PFSK-1 (cell line): ENCODE results near the gene RNPEPL1.

Experiments
- FOXP2 ChIP-seq: optimal IDR thresholded peaks from 2 replicates; pipeline ENCODE3; 2011; ENCODE audit warnings: borderline replicate concordance, control low read depth, inconsistent platforms; ENCODE audit not compliant: insufficient read depth; ENCODE audit errors: extremely low read length, extremely low read depth
- POLR2AphosphoS5 ChIP-seq: IDR thresholded peaks from 2 replicates; pipeline ENCODE4 v1.6.1; 2012; ENCODE audit warnings: low read depth, mild to moderate bottlenecking, control low read depth, low read length, moderate library complexity
- REST ChIP-seq, 2 experiments: IDR thresholded peaks; 2 replicates each; pipeline versions ENCODE4 v1.6.1 to v1.8.0; 2011 to 2012; ENCODE audit warnings: low read depth in 2 of 2, low read length in 2 of 2, control low read depth in 1 of 2, inconsistent platforms in 1 of 2, mild to moderate bottlenecking in 1 of 2, moderate library complexity in 1 of 2; ENCODE audit not compliant: insufficient read depth in 1 of 2
- SIN3A ChIP-seq: IDR thresholded peaks from 2 replicates; pipeline ENCODE4 v1.6.1; 2012; ENCODE audit warnings: mild to moderate bottlenecking, low read length, moderate library complexity, borderline replicate concordance; ENCODE audit not compliant: insufficient read depth
- TAF1 ChIP-seq: IDR thresholded peaks from 2 replicates; pipeline ENCODE4 v1.6.1; 2012; ENCODE audit warnings: low read length, control low read depth, borderline replicate concordance; ENCODE audit not compliant: insufficient read depth

Gene RNPEPL1

DNA sequence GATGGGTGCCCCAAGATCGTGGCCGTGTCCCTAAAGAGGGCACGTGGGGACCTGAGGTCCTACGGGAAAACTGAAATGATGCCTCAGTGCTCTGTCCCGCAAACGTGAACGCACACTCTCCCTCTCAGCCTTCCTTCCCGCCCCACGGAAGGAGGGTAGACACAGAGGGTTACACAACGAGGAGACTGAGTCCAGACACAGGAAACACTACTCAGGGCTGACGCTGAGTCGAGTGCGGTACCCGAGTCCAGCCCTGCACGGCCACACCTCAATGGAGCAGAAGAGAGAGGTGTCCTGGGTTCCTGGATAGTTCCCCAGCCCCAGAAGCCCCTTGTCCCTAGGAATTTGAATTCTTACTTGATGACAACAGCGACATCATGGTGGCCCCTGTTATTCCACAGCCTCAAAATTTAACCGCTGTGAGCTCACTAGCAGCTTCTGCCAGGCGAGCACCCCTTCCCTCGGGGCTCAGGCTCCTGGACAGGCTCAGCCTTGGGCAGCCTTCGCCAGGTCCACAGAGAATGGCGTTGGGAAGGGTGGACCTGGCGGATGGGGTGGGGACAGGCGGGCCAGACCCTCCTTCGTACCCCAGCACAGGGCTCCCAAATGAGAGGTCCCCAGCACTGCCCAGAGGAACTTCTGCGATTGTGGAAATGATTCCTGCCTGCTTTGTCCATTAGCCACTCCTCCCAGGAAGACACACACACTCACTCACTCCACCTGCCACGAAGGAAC is 980 bp upstream of the RNPEPL1 start:
- TF ChIP-seq SIN3A (no peak), REST (IDR thresholded peaks at IDR 0.05; ENCODE audit: insufficient read depth in 1 of 2, low read depth in 2 of 2, low read length in 2 of 2) (no peak), POLR2AphosphoS5 (no peak), TAF1 (no peak), FOXP2 (no peak)

DNA sequence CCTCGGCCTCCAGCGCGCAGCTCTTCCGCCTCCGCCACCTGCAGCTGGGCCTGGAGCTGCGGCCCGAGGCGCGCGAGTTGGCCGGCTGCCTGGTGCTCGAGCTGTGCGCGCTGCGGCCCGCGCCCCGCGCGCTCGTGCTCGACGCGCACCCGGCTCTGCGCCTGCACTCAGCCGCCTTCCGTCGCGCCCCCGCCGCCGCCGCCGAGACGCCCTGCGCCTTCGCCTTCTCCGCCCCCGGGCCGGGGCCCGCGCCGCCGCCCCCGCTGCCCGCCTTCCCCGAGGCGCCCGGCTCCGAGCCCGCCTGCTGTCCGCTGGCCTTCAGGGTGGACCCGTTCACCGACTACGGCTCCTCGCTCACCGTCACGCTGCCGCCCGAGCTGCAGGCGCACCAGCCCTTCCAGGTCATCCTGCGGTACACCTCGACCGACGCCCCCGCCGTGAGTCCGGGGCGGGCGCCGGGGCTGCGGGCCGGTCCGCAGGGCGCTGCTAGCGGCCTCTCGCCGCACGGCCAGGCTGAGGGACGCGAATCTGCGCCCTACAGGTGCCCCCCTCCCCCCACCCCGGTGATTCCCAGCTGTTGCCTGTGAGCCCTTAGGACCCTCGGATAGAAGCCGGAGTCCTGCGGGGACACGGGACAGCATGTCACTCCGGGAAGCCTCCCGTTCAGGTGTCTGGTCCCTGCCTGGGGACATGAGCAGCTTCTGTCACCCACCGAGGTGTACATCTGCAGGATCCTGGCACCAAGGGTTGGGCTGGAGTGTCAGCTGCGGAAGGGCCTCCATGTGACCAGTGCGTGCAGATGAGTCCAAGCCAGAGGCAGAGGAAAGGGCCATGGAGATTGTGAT is 616 bp downstream of the RNPEPL1 start:
- TF ChIP-seq SIN3A (no peak), REST (IDR thresholded peaks at IDR 0.05; ENCODE audit: insufficient read depth in 1 of 2, low read depth in 2 of 2, low read length in 2 of 2) (no peak), FOXP2 (no peak), TAF1 (no peak), POLR2AphosphoS5 (no peak)

DNA sequence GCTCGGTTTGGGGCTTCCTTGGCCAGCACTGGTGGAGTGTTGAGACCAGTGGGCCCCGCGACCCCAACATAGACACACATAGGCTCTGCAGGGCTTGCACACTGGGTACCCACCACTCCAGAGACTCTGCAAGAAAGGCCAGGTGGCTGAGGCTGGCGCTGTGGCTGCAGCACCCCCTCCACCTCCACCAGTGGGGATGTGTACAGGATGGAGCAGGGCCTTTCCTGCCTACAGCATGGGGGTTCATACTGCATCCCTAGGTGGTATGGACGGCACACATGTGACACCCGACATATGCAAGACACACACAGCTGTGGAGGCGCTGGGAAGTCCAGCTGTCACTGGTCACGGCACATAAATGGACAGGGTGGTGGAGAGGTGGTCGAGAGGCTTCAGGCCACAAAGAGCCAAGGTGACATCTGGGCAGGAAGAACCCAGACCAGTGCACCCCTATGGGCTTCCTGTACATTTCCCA is 1.3 kb downstream of the RNPEPL1 start:
- TF ChIP-seq SIN3A (no peak), FOXP2 (no peak), TAF1 (no peak), POLR2AphosphoS5 (no peak), REST (IDR thresholded peaks at IDR 0.05; ENCODE audit: insufficient read depth in 1 of 2, low read depth in 2 of 2, low read length in 2 of 2) (no peak)

GRCh38 chr2:240569998-240570530 is 1.8 kb downstream of the RNPEPL1 start:
- no peak for TF ChIP-seq SIN3A
- TF ChIP-seq FOXP2: no peak
- TF ChIP-seq TAF1: no peak
- no peak for TF ChIP-seq REST (IDR thresholded peaks at IDR 0.05; ENCODE audit: insufficient read depth in 1 of 2, low read depth in 2 of 2, low read length in 2 of 2)
- no peak for TF ChIP-seq POLR2AphosphoS5
